ENCODE data around the gene WNT9B. TPM values are rescaled to one million over a fixed set of nuclear protein-coding genes. Genes with fewer than 3 reads are reported as not detected.

Gene WNT9B
- total RNA-seq, 1 experiment from 2014 or later: 0.70 TPM

GRCh38 chr17:46916623-46917022 lies 65.2 kb downstream of the WNT9B start:
- no peak overlapping the region for H3K56ac ChIP-seq (ENCODE audit: insufficient read length, low read depth, low read length)
- H4K8ac ChIP-seq (replicated peaks; ENCODE audit: insufficient read length, low read depth, low read length): no peak overlapping the region
- H3K23me2 ChIP-seq (ENCODE audit: insufficient read length, low read depth, low read length, poor library complexity, severe bottlenecking): no peaks in the 10 kb centered on the region
- no peak overlapping the region for H2BK120ac ChIP-seq (ENCODE audit: low read depth, low read length, poor library complexity, severe bottlenecking)
- Mint-ChIP-seq H3K36me3 (ENCODE audit: insufficient read depth in 1 of 3, low read depth in 3 of 3) (no peaks in the 10 kb centered on the region), H3K27ac (no peak overlapping the region), H3K27me3 (ENCODE audit: low read depth) (peaks cover 17% of the 10 kb centered on the region), H3K4me3 (no peak overlapping the region), H3K4me1 (peaks cover 6 to 7% of the 10 kb centered on the region in 2 experiments), H3K9me3 (peaks cover 0 to 2% of the 10 kb centered on the region in 2 experiments; a peak in 2 of 5 replicates)
- no peaks in the 10 kb centered on the region for H3K79me2 ChIP-seq (ENCODE audit: insufficient read depth, low read length)
- no peaks in the 10 kb centered on the region for H3K27me3 ChIP-seq (ENCODE audit: insufficient read depth, low read length)
- H4K5ac ChIP-seq (ENCODE audit: insufficient read length, low read depth, low read length): no peak overlapping the region
- no peak overlapping the region for H2AK5ac ChIP-seq (ENCODE audit: insufficient read length, low read length)
- no peak overlapping the region for H3K23ac ChIP-seq (ENCODE audit: insufficient read length, low read depth, low read length)
- no peaks in the 10 kb centered on the region for H3K4me1 ChIP-seq (ENCODE audit: insufficient read depth, low read length)
- no peak overlapping the region for H3K4me2 ChIP-seq (ENCODE audit: insufficient read depth, insufficient read length, low read length)
- no peak overlapping the region for H2BK20ac ChIP-seq (ENCODE audit: low read depth, low read length, poor library complexity, severe bottlenecking)
- no peak overlapping the region for H3K4ac ChIP-seq (ENCODE audit: low read depth, low read length)
- H3K79me1 ChIP-seq (ENCODE audit: insufficient read depth, low read depth, low read length, poor library complexity, severe bottlenecking): no peaks in the 10 kb centered on the region
- H2AFZ ChIP-seq (ENCODE audit: low read length): no peak overlapping the region
- DNase-seq: no peak
- no peak overlapping the region for H2BK12ac ChIP-seq (ENCODE audit: insufficient read length, low read depth, low read length)
- no peak overlapping the region for H2BK5ac ChIP-seq (ENCODE audit: insufficient read length, low read length)
- H4K91ac ChIP-seq (ENCODE audit: insufficient read length, low read depth, low read length): no peak overlapping the region
- H3K9ac ChIP-seq (ENCODE audit: extremely low read depth, insufficient read length, low read length): no peak overlapping the region
- H3K14ac ChIP-seq (ENCODE audit: insufficient read depth, low read length): no peak overlapping the region
- no peaks in the 10 kb centered on the region for H3K9me3 ChIP-seq (ENCODE audit: control insufficient read depth, low read depth, low read length)
- H3T11ph ChIP-seq (ENCODE audit: low read length): no peak overlapping the region
- H4K20me1 ChIP-seq (ENCODE audit: control insufficient read depth, insufficient read depth, insufficient read length): no peaks in the 10 kb centered on the region
- no CpG with 5 or more reads among the region's 3 CpGs for WGBS (ENCODE audit: extremely low coverage, insufficient read length, low lambda C conversion rate)
- H2BK15ac ChIP-seq (ENCODE audit: low read depth, low read length): no peak overlapping the region
- no peak overlapping the region for H3K27ac ChIP-seq (ENCODE audit: insufficient read length, low read depth, low read length)
- no peak overlapping the region for H3K18ac ChIP-seq (ENCODE audit: insufficient read length, low read depth, low read length)
- no peak for TF ChIP-seq CTCF (conservative IDR thresholded peaks at IDR 0.05)
